Jurkat, Clone E6-1 (cell line): ENCODE data around the gene PMIS2. TPM values are rescaled to one million over a fixed set of nuclear protein-coding genes. Genes with fewer than 3 reads are reported as not detected.

Experiments
- DNase-seq: peaks from one replicate; pipeline ENCODE4 v3.0.0-alpha.2; 2011; ENCODE audit warnings: low read depth, low spot score
- H3K4me3 ChIP-seq: 2 replicates; pipeline ENCODE4 v1.5.1; 2011; ENCODE audit warnings: mild to moderate bottlenecking, low read length, control low read depth, moderate library complexity
- polyA plus RNA-seq: library from polyadenylated mRNA; unstranded; fragments of >200 nt; gene quantifications from one replicate; pipeline ENCODE4 v1.2.1, GENCODE V29; 2012; ENCODE audit warnings: missing spikeins; ENCODE audit not compliant: insufficient read length, insufficient read depth

The PMIS2 gene
- polyA plus RNA-seq, result not detected

DNA sequence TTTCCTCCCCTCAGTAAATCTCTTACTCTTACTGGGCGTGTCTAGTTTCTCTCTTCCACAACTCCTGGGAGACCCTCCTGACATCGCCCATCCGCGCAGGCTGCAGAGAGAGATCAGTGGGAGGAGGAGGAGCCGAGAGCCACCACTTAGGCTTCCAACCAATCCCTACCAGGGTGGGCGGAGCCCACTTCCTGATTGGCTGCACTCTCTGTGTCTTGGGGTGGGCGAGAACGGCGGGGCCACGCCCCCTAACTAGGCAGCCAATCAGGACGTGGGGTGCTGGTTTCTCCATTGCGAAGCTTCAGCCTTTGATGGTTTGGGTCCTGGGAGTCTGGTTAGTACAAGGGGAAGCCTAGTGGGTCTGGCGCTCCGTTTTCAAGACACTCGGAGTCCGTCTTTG, at the start of gene PMIS2:
PMIS2 (plus strand) TSS at position 326 of the 400 bp plus-strand sequence. CDS start 87 bp downstream, outside the sequence.
- DNase-seq, result peak; percentile 22
- H3K4me3 ChIP-seq, result no peak within 1 kb of the TSS

DNA sequence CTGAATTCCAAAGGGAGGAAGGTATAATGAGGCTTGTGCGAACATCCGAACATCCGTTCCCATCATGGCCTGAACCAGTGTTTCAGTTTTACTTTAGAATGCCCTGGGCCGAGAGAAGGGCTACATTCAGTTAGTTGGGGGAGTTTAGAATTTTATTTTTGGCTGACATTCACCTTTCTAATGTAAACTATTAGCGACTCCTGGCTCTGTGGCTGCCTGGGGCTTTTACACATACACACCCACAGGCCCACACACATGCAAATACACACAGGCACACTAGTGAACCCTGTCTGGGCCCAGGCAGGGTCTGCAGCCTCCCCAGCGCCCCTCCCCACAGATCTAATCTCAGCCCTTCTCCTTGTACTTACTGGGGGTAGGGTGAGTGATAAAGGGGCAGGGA, 46.7 kb upstream of the PMIS2 start:
- no peak overlapping the region for H3K4me3 ChIP-seq
- DNase-seq, result no peak

DNA sequence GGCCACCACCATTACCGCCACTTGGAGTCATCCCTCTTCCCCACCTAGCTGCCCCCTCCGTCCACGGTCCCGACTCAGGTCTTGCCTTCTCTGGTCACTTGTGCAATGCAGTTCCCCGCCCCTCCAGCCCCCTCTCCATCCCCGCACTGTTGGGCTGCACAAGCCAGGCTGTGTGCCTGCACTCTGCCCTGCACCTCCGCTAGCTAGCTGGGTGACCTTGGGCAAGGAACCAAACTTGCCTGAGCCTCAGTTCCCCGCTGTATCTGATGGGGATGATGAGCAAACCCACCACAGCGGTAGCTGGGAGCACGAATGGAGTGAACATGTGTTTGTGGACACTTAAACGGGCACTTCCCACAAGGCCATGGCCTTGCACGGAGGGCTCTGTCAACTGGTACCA, 46.1 kb upstream of the PMIS2 start:
- H3K4me3 ChIP-seq, result no peak overlapping the region
- no peak for DNase-seq

DNA sequence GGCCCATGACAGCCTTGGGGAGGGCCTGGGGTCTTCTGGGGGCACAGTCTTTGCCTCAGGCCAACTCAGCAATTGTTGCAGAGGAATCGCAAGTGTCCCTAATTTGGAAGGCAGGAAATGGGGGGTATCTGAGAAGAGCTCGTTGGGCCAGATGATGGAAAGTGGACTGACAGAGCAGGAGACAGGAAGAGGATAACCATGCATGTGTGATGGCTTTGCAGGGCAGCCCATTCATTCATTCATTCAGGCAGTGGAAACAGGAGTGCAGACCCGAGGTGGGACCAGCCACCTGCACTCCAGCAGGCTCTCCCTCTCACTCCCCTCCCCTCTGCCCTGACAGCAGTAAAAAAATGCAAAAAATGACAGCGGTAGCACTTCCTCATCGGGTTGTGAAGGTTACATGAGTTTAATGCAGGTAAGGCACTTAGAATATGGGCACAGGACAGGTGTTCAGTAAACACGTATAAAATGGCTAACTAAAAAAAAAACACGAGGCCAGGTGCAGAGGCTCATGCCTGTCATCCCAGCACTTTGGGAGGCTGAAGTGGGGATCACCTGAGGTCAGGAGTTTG, 45.5 kb upstream of the PMIS2 start:
- no peak for DNase-seq
- H3K4me3 ChIP-seq, result no peak overlapping the region

DNA sequence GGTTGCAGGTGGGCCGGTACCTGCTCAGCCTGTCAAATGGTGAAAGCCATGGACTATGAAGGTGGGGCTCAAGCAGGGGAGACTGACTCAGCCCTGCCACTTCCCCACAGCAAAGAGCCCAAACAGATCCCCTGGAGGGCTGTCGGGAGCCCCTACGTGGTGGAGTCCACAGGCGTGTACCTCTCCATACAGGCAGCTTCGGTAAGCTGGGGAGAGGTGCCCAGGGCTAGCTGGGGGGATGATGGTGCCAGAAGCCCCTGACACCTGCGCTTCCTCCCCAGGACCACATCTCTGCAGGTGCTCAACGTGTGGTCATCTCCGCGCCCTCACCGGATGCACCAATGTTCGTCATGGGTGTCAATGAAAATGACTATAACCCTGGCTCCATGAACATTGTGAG, 43.8 kb upstream of the PMIS2 start:
- H3K4me3 ChIP-seq, result no peak overlapping the region
- no peak for DNase-seq

DNA sequence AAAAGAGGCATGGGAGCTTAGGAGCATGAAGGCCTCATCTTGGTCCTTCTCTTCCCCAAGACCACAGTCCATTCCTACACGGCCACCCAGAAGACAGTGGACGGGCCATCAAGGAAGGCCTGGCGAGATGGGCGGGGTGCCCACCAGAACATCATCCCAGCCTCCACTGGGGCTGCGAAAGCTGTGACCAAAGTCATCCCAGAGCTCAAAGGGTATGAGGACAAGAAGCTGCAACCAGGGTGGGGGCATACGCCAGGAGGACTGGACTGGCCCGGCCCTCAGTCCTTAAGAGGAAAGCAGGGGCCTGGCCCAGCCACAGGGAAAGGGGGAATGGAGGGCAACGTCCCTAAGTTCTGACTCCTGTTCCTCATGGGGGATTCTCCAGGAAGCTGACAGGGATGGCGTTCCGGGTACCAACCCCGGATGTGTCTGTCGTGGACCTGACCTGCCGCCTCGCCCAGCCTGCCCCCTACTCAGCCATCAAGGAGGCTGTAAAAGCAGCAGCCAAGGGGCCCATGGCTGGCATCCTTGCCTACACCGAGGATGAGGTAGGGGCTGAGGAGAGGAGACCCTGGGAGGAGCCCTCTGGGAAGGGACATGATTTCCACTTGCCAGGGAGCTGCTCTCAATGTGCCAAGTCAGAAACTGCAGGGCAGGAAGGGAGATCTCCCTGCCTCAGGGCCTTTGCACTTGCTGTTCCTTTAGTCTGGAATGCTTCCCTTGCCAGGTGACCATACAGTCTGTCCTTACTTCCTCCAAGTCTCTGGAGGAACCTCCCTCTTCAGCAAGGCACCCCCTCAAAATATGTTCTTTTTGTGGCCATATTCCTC, 42.5 kb upstream of the PMIS2 start:
- DNase-seq, result no peak
- H3K4me3 ChIP-seq, result no peak overlapping the region

DNA sequence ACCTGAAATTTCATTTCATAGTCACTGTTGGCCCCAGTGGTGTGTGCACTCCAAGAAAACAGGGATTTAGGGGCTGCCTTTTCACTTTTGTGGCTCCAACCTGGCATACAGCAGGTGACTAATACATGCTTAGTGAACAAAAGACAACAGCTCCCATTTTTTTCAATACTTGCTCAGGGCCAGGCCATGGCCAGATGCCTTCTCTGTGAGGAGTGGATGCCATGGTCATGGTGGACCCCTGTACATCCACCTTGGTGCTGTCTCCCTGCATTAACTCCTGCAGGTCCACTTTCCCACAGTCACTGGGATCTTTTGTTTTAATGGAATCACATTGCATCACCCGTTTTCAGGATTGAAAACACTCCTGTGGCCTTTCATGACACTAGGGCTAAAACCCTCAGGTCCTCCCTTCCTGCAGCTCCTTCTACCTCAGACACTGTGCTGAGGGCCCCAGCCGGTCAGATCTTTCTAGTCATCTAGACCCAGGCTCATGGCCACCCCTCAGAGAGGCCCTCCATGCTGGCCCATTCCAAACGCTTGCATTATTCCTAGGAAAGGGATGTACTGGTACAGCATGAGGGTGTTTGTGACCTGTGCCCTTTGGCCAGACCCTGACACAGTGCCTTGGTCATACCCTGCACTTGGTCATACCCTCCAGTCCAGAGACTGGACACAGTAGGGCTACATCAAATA, 41.7 kb upstream of the PMIS2 start:
- peak overlapping the region; percentile 85 for H3K4me3 ChIP-seq
- DNase-seq, result no peak

DNA sequence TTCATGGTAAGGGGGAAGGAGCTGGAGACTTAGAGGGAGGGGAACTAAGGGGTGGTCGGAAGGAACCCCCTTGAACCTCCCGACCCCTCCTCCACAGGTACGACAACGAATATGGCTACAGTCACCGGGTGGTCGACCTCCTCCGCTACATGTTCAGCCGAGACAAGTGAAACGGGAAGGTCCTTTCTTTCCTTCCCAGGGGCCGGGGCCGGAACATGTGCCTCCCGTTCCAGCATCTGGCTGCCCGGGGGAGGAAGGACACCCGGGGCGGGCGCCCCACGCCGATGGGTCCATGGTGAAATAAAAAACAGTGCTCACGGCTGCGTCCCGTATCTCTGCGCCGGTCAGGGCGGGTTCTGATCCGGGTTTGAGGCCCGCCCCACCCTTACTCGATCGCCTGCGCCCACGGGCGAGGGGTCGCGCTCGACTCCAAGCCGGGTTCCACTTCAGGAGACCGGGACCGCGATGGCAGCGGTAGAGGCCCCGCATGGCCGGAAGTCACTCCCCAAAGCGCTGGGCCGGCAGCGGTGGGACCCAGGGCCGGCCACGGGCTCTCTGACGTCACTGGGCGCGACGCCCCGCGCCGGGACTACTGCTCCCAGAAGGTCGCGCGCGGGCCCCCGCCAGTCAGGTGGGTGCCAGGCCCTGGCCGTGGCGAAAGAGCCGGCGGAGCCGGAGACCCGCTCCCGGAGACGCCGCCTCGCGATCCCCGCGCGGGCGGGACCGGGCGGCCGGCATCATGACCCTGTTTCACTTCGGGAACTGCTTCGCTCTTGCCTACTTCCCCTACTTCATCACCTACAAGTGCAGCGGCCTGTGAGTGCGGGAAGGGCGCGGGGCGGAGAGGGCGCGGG, 40.7 kb upstream of the PMIS2 start, which contains the start of gene TMEM147:
TMEM147 (plus strand) TSS at position 626 of the 854 bp plus-strand sequence; CDS start at position 740, 114 bp downstream.
- peak within 1 kb of the TSS; percentile 85 for H3K4me3 ChIP-seq
- DNase-seq, result peak; percentile 52

DNA sequence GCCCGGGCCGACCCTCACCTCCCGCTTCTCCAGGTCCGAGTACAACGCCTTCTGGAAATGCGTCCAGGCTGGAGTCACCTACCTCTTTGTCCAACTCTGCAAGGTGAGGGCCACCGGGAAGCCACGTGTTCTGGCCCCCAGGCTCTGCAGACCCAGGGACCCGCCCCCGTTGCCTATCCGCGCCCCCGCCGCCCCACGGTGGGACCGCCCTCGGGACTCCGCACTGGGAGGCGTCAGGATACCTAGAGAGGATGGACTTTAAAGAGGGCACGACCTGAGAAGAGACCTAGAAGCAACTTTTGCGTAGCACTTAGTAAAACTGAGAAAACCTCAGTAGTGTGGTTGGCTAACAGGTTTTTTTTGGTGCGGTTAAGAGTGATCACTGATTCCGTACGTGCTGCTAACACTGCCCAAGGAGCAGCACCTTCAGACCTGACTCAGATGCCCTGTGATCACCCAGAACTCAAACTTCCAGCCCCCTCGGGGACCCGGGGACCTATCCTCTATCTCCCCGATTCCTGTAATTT, 40.1 kb upstream of the PMIS2 start:
- no peak for DNase-seq
- H3K4me3 ChIP-seq, result peak overlapping the region; percentile 85

DNA sequence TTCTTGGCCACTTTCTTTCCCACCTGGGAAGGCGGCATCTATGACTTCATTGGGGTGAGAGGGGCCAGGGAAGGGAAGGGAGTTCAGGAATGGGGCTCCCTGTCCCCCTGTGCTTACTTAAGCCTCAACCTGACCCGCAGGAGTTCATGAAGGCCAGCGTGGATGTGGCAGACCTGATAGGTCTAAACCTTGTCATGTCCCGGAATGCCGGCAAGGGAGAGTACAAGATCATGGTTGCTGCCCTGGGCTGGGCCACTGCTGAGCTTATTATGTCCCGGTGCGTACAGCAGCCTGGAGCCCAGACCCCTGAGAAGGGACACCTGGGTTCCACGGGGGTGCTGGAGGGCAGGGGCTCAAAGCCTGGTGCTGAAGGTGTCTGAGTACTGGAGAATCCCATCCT, 39.4 kb upstream of the PMIS2 start:
- H3K4me3 ChIP-seq, result peak overlapping the region; percentile 85
- DNase-seq, result no peak

DNA sequence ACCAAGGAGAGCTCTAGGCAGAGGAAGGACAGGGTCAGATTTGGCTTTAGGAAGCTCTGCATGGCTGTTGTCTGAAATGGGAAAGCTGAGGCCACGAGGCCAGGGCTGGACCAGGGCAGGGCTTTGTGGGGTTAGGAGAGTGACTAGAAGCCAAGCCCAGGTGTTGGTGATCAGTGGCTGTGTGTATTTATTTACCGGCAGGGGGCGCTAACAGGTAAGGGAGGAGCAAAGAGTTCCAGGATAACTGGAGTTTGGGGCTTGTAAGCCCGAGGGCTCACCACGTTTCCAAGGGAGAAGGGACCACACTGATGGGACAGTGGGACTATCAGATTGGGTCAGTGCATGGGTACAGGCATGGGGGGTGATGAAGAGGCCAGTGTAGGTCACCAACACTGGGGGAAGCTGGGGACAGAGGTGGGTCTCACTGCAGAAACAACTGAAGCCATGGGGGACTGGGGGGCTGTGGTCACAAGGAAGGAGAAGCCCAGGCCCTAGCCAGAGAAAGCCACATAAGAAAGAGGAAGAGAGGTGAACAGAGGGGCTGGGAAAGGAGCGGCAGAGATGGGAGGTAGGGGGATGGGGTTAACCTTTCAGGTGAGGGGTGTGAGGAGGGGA, 36.7 kb upstream of the PMIS2 start:
- H3K4me3 ChIP-seq, result no peak overlapping the region
- peak; percentile 49 for DNase-seq

DNA sequence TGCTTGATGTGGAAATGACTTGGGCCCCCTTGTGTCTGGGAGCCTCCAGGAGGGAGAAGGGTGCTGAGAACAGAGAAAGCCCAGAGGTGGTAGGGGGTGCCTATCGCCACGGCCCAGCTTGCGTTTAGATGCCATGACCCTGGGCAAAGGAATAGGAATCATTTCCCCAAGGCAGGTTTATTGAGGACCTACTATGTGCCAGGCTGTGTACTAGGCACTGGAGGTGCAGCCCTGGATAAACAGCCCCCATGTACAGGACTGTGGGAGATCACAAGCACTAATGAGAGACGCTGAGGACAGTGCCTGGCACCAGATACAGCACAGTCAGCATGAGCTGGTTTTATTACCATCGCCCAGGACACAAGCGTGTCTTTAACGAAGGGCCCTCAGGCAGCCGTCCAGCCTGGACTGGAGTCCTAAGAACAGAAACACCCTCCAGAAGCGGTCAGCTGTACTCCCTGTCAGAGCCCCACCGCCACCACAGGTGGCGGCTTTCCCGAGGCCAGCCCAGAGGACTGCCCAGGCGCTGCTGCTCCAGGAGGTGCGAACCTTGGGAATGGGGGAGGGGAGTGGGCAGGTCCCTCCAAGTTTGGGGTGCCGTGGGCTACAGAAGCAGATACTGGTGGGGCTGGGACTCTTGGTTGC, 36.0 kb upstream of the PMIS2 start:
- no peak for DNase-seq
- no peak overlapping the region for H3K4me3 ChIP-seq

DNA sequence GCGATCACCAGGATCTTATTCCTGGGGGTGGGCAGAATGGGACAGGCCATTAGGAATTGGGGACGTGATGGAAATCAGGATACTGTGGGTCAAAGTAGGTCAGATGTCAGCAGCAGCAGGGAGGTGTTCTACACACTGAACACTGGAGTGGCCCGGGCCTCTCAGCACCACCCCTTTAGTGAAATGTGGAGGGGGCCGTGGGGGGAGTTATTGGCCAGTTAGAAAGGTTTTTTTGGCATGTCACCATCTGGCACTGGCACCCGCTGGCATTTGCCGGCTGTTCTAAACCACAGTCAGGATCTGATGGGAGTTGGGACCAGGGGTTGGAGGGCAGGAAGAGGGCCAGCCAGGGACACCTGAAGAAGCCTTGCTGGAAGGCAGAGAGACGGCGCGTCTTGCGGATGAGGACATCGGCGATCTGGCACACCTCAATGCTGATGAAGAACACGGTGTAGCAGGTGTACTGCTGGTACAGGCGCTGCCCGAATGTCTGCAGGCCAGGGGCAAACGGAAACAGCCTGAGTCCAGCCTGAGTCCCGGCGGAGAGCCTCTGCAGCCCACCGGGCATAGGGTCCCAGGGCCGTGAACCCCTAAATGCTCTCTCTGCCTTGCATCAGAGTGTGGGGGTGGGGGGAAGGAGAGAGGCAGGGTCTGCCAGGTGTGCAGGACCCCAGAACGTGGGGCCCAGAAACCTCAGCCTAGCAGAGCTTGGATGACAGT, 34.7 kb upstream of the PMIS2 start:
- no peak for DNase-seq
- no peak overlapping the region for H3K4me3 ChIP-seq

DNA sequence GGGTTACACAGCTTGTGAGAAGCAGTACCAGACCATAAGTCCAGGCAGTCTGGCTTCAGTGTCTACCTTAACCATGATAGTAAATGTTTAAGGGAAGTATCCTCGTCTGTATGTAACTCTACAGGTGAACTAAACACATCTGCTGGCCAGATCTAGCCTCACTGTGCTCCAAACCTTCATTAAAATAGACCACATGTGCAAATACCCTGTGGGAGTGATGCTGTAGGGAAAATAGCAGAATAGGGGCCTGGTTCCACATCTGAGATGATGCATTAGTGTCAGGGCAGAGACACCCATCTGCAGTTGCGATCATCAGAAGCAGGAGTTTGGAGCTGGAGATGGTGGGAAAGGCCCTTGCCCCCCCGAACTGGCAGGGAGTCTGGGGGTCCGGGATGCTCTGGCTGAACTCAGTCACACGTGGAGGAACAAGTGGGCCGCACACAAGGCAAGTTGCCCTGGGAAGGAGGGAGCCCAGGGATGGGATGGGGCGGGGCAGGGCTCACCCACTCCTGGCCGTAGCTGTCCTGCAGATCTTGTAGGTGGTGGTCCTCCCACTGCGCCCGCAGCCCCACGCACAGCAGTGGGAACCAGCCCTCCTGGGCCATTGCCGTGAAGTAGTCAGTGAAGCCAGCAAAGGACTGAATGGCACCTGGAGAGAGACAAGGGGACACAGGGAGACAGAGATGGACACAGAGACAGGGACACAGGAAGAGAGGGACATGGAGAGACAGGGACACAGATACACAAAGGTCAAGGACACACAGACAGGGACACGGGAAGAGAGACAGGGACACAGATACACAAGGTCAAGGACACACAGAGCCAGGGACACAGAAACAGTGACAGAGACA, 33.2 kb upstream of the PMIS2 start:
- no peak overlapping the region for H3K4me3 ChIP-seq
- no peak for DNase-seq

DNA sequence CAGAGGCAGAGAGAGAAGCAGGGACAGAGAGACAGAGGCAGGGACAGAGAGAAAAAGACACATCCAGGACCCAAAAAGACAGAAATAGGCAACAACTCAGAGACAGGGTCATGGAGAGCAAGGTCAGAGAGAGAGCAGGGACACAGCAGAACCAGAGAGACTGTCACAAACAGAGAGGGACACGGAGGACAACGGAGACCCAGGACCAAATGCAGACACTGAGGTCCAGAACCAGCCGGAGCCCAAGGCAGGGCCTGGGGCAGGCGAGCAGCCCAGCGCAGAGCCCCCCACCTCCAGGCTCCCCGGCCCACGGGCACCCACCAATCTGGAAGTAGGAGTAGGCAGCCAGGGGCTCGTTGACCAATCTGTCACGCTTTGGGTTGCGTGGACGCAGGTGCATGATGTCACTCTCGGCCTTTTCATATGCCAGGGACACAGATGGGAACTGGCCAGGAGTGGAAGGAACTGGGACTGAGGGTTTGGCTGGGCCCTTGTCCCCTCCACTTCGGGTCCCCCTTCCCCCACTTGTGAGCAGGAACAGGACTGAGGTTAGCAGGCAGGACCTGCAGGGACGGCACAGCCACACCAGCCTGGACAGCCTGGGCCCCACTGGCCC, 32.5 kb upstream of the PMIS2 start:
- H3K4me3 ChIP-seq, result no peak overlapping the region
- DNase-seq, result no peak

DNA sequence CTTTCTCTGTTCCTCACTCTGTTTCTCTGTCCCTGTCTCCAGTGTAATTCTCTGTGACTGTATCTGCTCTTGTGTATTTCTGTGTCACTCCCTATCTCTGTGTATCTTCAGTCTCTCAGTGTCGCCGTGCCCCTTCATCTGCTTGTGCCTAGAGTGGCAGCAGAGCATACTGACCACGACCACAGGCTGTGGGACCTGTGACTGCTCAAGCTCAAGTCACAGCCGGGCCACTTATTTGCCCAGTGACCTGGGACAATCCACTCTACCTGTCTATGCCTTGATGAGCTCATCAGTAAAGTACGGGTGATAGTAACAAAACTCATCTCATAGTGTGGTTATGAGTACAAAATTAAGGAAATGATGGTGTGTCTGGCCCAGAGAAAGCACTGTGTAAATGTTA, 31.9 kb upstream of the PMIS2 start:
- H3K4me3 ChIP-seq, result no peak overlapping the region
- no peak for DNase-seq
